PC-9 (cell line): ENCODE data around the gene CD200. TPM values are rescaled to one million over a fixed set of nuclear protein-coding genes. Genes with fewer than 3 reads are reported as not detected.
"Not testable (repeated sequence)": the region's sequence is repeated elsewhere in the genome, so short reads cannot be mapped to it uniquely, and the experiment has no call there.

Experiments
- BruUV-seq: library from RNA; stranded (reverse); fragments of 400-500 nt; replicated peaks from 2 replicates; lab custom pipeline; 2021; lab: Mats Ljungman, UMichigan
- CTCF ChIA-PET: fragments of 300-600 bp; sonication (Branson Sonifier 250); formaldehyde crosslinking; loops from one replicate; lab custom pipeline; 2022; ENCODE audit warnings: antibody characterized with exemption; lab: Charles Lee
- POLR2A ChIA-PET: fragments of 300-600 bp; sonication (Branson Sonifier 250); formaldehyde crosslinking; loops from one replicate; lab custom pipeline; 2022; ENCODE audit warnings: antibody characterized with exemption; ENCODE audit not compliant: unreplicated experiment; lab: Charles Lee
- DNase-seq, 2 experiments: peaks; one replicate each; pipeline versions ENCODE4 v3.0.0 to v3.0.0-alpha.2; 2015 to 2022; ENCODE audit warnings: mixed read lengths in 1 of 2
- H2AFZ ChIP-seq: fragments of 200-600 bp; sonication (generic); 2 replicates; pipeline ENCODE4 v1.8.1; 2017; ENCODE audit warnings: antibody characterized with exemption
- H3F3A ChIP-seq: fragments of 200-600 bp; sonication (generic); 2 replicates; pipeline ENCODE4 v1.8.1; 2017; ENCODE audit warnings: antibody characterized with exemption, mild to moderate bottlenecking, low read depth; ENCODE audit not compliant: insufficient read depth
- H3K27ac ChIP-seq: fragments of 200-600 bp; sonication (generic); 2 replicates; pipeline ENCODE4 v1.6.1; 2016; ENCODE audit warnings: mixed run types
- H3K27me3 ChIP-seq: fragments of 200-600 bp; sonication (generic); 2 replicates; pipeline ENCODE4 v1.6.1; 2016; ENCODE audit warnings: low read depth, mixed run types; ENCODE audit not compliant: insufficient read depth
- H3K36me3 ChIP-seq: fragments of 200-600 bp; sonication (generic); 2 replicates; pipeline ENCODE4 v1.6.1; 2016; ENCODE audit warnings: low read depth, mixed run types
- H3K4me1 ChIP-seq: fragments of 200-600 bp; sonication (generic); replicated peaks from 2 replicates; pipeline ENCODE4 v1.6.1; 2016; ENCODE audit warnings: mixed run types; ENCODE audit not compliant: insufficient read depth
- H3K4me2 ChIP-seq: fragments of 200-600 bp; sonication (generic); 2 replicates; pipeline ENCODE4 v1.6.1; 2017; ENCODE audit warnings: mixed run types
- H3K4me3 ChIP-seq: fragments of 200-600 bp; sonication (generic); 2 replicates; pipeline ENCODE4 v1.6.1; 2016; ENCODE audit warnings: mixed run types
- H3K79me2 ChIP-seq: fragments of 200-600 bp; sonication (generic); 2 replicates; pipeline ENCODE4 v1.6.1; 2017; ENCODE audit warnings: low read depth, mixed run types
- H3K9me2 ChIP-seq: fragments of 200-600 bp; sonication (generic); 2 replicates; pipeline ENCODE4 v1.8.1; 2017; ENCODE audit warnings: mild to moderate bottlenecking; ENCODE audit not compliant: insufficient read depth
- H3K9me3 ChIP-seq: fragments of 200-600 bp; sonication (generic); 2 replicates; pipeline ENCODE4 v1.8.1; 2016; ENCODE audit warnings: low read depth; ENCODE audit not compliant: insufficient read depth
- H4K20me1 ChIP-seq: fragments of 200-600 bp; sonication (generic); 2 replicates; pipeline ENCODE4 v1.8.1; 2017; ENCODE audit not compliant: insufficient read depth
- CTCF ChIP-seq: fragments of 200-600 bp; sonication (generic); conservative IDR thresholded peaks from 2 replicates; pipeline ENCODE4 v1.6.1; 2017; ENCODE audit warnings: mixed run types, antibody characterized with exemption, mild to moderate bottlenecking, moderate library complexity
- EZH2 ChIP-seq: fragments of 200-600 bp; sonication (generic); IDR thresholded peaks from 2 replicates; pipeline ENCODE4 v1.8.0; 2017; ENCODE audit warnings: antibody characterized with exemption, low read depth
- intact Hi-C: fragments of 100-400 bp; cut with micrococcal nuclease; formaldehyde crosslinking; loops from one replicate; pipeline ENCODE4 v1.10.0; 2022; ENCODE audit not compliant: unreplicated experiment
- total RNA-seq: library from RNA; stranded (reverse); gene quantifications from 2 replicates; pipeline ENCODE4 v1.2.3, GENCODE V29; 2021

The CD200 gene
- total RNA-seq, 1 experiment from 2014 or later, result 4.0 TPM

DNA sequence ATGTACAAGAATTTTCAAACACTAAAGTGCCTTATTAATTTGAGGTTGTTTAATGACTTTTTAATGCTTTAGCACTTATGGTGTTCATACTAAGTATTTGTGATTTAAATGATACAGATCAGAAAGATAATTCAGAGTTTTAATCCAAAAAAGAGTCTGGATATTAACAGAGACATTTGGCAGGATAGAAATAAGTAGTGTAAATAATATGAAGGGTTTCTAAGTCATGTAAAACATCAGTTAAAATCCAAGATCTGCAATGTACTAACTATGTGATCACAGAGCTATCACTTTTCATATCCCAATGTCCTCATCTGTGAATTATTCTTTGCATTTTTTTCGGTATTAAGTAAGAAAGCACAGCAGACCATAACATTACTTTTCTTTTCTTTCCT is 62.9 kb downstream of the CD200 start:
- Histone ChIP-seq H3F3A (peaks cover 3% of the 10 kb centered on the region; the same call in 1 of the 2 replicates), H3K27me3 (no peaks in the 10 kb centered on the region), H3K36me3 (no peaks in the 10 kb centered on the region), H3K79me2 (no peaks in the 10 kb centered on the region), H4K20me1 (no peaks in the 10 kb centered on the region), H2AFZ (no peak overlapping the region), H3K9me3 (no peaks in the 10 kb centered on the region), H3K27ac (no peak overlapping the region), H3K4me2 (no peak overlapping the region), H3K4me1 (peaks cover 11% of the 10 kb centered on the region), H3K4me3 (no peak overlapping the region), H3K9me2 (no peaks in the 10 kb centered on the region)
- no TSS peak for BruUV-seq
- CTCF ChIA-PET, result interaction anchor here (0.7 kb wide), 1 partner anchor 165 kb away, joined by 12 read pairs; no protein-coding TSS in a partner anchor
- no peak for TF ChIP-seq EZH2
- TF ChIP-seq CTCF, result no peak
- POLR2A ChIA-PET, result no interaction called here
- intact Hi-C loops, result no loop called here
- DNase-seq, result no peak

DNA sequence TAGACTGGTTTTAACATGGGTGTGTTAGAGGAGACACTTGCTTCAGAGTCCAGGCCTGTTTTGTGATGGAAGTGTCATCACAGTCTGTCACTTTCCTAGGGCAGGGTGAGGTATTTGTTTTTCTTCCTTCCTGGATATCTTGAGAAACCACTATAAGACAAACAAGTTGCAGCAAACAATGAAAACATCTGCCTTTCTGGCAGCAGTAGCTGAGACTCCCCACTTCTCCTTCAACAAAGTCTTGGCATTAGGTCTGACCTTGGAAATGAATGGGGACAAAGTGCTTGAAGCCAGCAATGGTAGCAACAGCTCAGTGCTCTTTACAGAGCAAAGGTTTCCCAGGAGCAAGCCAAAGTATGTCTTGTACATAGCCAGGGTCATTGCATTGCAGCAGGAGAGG is 64.6 kb downstream of the CD200 start:
- ChIA-PET CTCF (no interaction called here), POLR2A (no interaction called here)
- TF ChIP-seq CTCF, result no peak
- intact Hi-C loops, result no loop called here
- BruUV-seq, result no TSS peak
- Histone ChIP-seq H3K4me3 (no peak overlapping the region), H3K9me2 (no peaks in the 10 kb centered on the region), H3F3A (no peaks in the 10 kb centered on the region), H2AFZ (no peak overlapping the region), H3K4me2 (no peak overlapping the region), H3K27me3 (no peaks in the 10 kb centered on the region), H4K20me1 (no peaks in the 10 kb centered on the region), H3K4me1 (no peaks in the 10 kb centered on the region), H3K9me3 (no peaks in the 10 kb centered on the region), H3K27ac (no peak overlapping the region), H3K36me3 (no peaks in the 10 kb centered on the region), H3K79me2 (no peaks in the 10 kb centered on the region)
- no peak for DNase-seq

- DNase-seq, result no peak
- Histone ChIP-seq H3K79me2 (no peaks in the 10 kb centered on the region), H3K9me3 (no peaks in the 10 kb centered on the region), H3K4me2 (no peak overlapping the region), H3K4me3 (no peak overlapping the region), H3K27ac (no peak overlapping the region), H2AFZ (no peak overlapping the region), H3K27me3 (no peaks in the 10 kb centered on the region), H3K36me3 (no peaks in the 10 kb centered on the region), H3K4me1 (no peaks in the 10 kb centered on the region), H4K20me1 (no peaks in the 10 kb centered on the region), H3F3A (no peaks in the 10 kb centered on the region), H3K9me2 (no peaks in the 10 kb centered on the region)
- ChIA-PET POLR2A (no interaction called here), CTCF (no interaction called here)
- intact Hi-C loops, result no loop called here
- TF ChIP-seq EZH2 (no peak), CTCF (no peak)
- BruUV-seq, result no TSS peak
Measured at GRCh38 chr3:112399064-112399463, 66.1 kb downstream of the CD200 start.

- H3K27ac ChIP-seq, result not testable (repeated sequence)
Measured at GRCh38 chr3:112399554-112399953, 66.6 kb downstream of the CD200 start.

DNA sequence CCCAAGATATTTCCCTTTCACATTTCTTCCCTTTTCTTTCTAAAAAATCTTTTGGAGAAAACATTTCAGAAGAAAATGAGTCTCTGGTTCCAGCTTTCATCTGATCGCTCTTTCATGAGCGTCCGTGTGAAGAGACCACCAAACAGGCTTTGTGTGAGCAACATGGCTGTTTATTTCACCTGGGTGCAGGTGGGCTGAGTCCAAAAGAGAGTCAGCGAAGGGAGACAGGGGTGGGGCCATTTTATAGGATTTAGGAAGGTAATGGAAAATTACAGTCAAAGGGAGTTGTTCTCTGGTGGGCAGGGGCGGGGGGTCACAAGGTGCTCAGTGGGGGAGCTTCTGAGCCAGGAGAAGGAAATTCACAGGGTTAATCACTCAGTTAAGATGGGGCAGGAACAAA is 67.4 kb downstream of the CD200 start:
- intact Hi-C loops, BruUV-seq, H3K27ac ChIP-seq, DNase-seq, H3K9me2 ChIP-seq, CTCF ChIA-PET, H3K4me3 ChIP-seq, H3F3A ChIP-seq, H2AFZ ChIP-seq, H3K9me3 ChIP-seq, H3K36me3 ChIP-seq, H4K20me1 ChIP-seq, H3K4me2 ChIP-seq, H3K79me2 ChIP-seq, H3K27me3 ChIP-seq, H3K4me1 ChIP-seq, POLR2A ChIA-PET: not testable (repeated sequence)

More at GRCh38 chr3:112399554-112399953, 66.6 kb downstream of the CD200 start:
- H2AFZ ChIP-seq, CTCF ChIA-PET, H3K4me2 ChIP-seq, H3K9me2 ChIP-seq, H3F3A ChIP-seq, intact Hi-C loops, DNase-seq, BruUV-seq, H3K79me2 ChIP-seq, H3K9me3 ChIP-seq, POLR2A ChIA-PET, H3K4me3 ChIP-seq, H3K4me1 ChIP-seq, H4K20me1 ChIP-seq, H3K27me3 ChIP-seq, H3K36me3 ChIP-seq: not testable (repeated sequence)
